HepG2 (cell line): ENCODE data around the gene MPC1. TPM values are rescaled to one million over a fixed set of nuclear protein-coding genes. Genes with fewer than 3 reads are reported as not detected.

Experiments used
- AFF4 ChIP-seq: sonication (generic); formaldehyde crosslinking; IDR thresholded peaks from 2 replicates; pipeline ENCODE4 v1.4.0; 2020; ENCODE audit warnings: missing genetic modification reagents
- BATF2 ChIP-seq: sonication (generic); formaldehyde crosslinking; IDR thresholded peaks from 2 replicates; pipeline ENCODE4 v1.8.0; 2022; ENCODE audit warnings: mild to moderate bottlenecking, missing genetic modification reagents, moderate library complexity
- CC2D1A ChIP-seq: sonication (generic); formaldehyde crosslinking; IDR thresholded peaks from 2 replicates; pipeline ENCODE4 v1.8.1; 2023; ENCODE audit warnings: mild to moderate bottlenecking, missing genetic modification reagents
- ISX ChIP-seq: sonication (generic); formaldehyde crosslinking; conservative IDR thresholded peaks from 2 replicates; pipeline ENCODE4 v1.5.0; 2020; ENCODE audit warnings: missing genetic modification reagents
- NCOA2 ChIP-seq: sonication (generic); formaldehyde crosslinking; IDR thresholded peaks from 2 replicates; pipeline ENCODE4 v1.8.0; 2022; ENCODE audit warnings: inconsistent platforms
- RERE ChIP-seq: IDR thresholded peaks from 2 replicates; pipeline ENCODE4 v1.6.1; 2016; ENCODE audit warnings: low read depth, missing genetic modification reagents, missing compliant biosample characterization
- THAP9 ChIP-seq: sonication (generic); formaldehyde crosslinking; IDR thresholded peaks from 2 replicates; pipeline ENCODE4; 2020; ENCODE audit warnings: missing genetic modification reagents, mild to moderate bottlenecking, borderline replicate concordance
- TOPORS ChIP-seq: sonication (generic); formaldehyde crosslinking; IDR thresholded peaks from 2 replicates; pipeline ENCODE4 v1.8.0; 2023; ENCODE audit warnings: mild to moderate bottlenecking, missing genetic modification reagents
- ZBTB33 ChIP-seq: sonication (generic); formaldehyde crosslinking; IDR thresholded peaks from 2 replicates; pipeline ENCODE4 v1.4.0; 2020; ENCODE audit warnings: missing genetic modification reagents
- ZNF17 ChIP-seq: sonication (generic); formaldehyde crosslinking; IDR thresholded peaks from 2 replicates; pipeline ENCODE4 v1.5.0; 2020; ENCODE audit warnings: mild to moderate bottlenecking, missing genetic modification reagents
- ZNF562 ChIP-seq: sonication (generic); formaldehyde crosslinking; IDR thresholded peaks from 2 replicates; pipeline ENCODE4 v1.8.0; 2022; ENCODE audit warnings: missing genetic modification reagents, borderline replicate concordance
- ZNF576 ChIP-seq: sonication (generic); formaldehyde crosslinking; IDR thresholded peaks from 2 replicates; pipeline ENCODE4 v1.4.0; 2020; ENCODE audit warnings: mild to moderate bottlenecking, missing genetic modification reagents
- polyA plus RNA-seq, 8 experiments: library from polyadenylated mRNA; depleted of rRNA in 3 of 8; stranded (reverse) in 7 of 8; unstranded in 1 of 8; fragments of >200 nt; fragmentation: Illumina TruSeq in 4 of 8; extraction: Trizol in 4 of 8; gene quantifications; 2 replicates each; pipeline versions ENCODE4 v1.2.1 to v1.2.3, GENCODE V29; 2011 to 2016; ENCODE audit warnings: low read depth in 4 of 8, missing spikeins in 1 of 8, mixed read lengths in 1 of 8; ENCODE audit not compliant: insufficient read depth in 1 of 8
- total RNA-seq, 5 experiments: library from RNA; depleted of rRNA; stranded (reverse); fragments of >200 nt; fragmentation: Illumina TruSeq; extraction: Trizol; gene quantifications; 2 replicates each; pipeline ENCODE4 v1.2.3, GENCODE V29; 2016; ENCODE audit warnings: low read depth in 1 of 5

The MPC1 gene
- total and polyA plus RNA-seq, 2 of the 13 experiments (the other 11 are each of a cell fraction or from before 2014, with no cell fraction given) = 189 to 214 TPM

GRCh38 chr6:166387642-166388289 lies 5.0 kb upstream of the MPC1 start (continued):
- no peak for TF ChIP-seq THAP9
- TF ChIP-seq AFF4 (CRISPR knock-in tag) = peak; percentile 20; the same call in 1 of the 2 replicates
- TF ChIP-seq BATF2 (CRISPR knock-in tag) = no peak
- TF ChIP-seq RERE (CRISPR knock-in tag) = peak; percentile 73; the same call in 1 of the 2 replicates
- TF ChIP-seq ZNF562 (CRISPR knock-in tag) = no peak
- TF ChIP-seq ZBTB33 (CRISPR knock-in tag) = no peak; the same call in 1 of the 2 replicates
- TF ChIP-seq ZNF576 = no peak
- 0 out of 2 replicates have a peak, but pooled peaks have one; percentile 23 for TF ChIP-seq ZNF17 (CRISPR knock-in tag)
- TF ChIP-seq ISX (CRISPR knock-in tag) = no peak
- TF ChIP-seq TOPORS (CRISPR knock-in tag) = no peak
- peak; percentile 86; the same call in 1 of the 2 replicates for TF ChIP-seq CC2D1A (CRISPR knock-in tag)
- TF ChIP-seq NCOA2 (CRISPR knock-in tag) = peak; percentile 99
